HEK293 (cell line): ENCODE results near the gene FSCN2.
"Not testable (repeated sequence)": the region's sequence is repeated elsewhere in the genome, so short reads cannot be mapped to it uniquely, and the experiment has no call there.

ENCODE experiments used
- CTCF ChIA-PET: fragments of 350-600 bp; formaldehyde crosslinking; extraction: SDS; loops from one replicate; lab custom pipeline; 2021; ENCODE audit warnings: antibody characterized with exemption; lab: Yijun Ruan, JAX
- POLR2A ChIA-PET: fragments of 300-600 bp; formaldehyde crosslinking; extraction: SDS; loops from one replicate; lab custom pipeline; 2020; ENCODE audit warnings: antibody characterized with exemption, inconsistent platforms; lab: Yijun Ruan, JAX
- H3K27ac ChIP-seq: fragments of 200-500 bp; sonication (Bioruptor generic); 2 replicates; pipeline ENCODE4 v1.5.1; 2014; ENCODE audit warnings: low read depth, low read length, control low read depth, inconsistent platforms; ENCODE audit errors: extremely low read depth
- H3K36me3 ChIP-seq, 2 experiments: fragments of 200-500 bp in 1 of 2; sonication (Bioruptor generic) in 1 of 2; 1 replicate in 1 of 2; 2 replicates in 1 of 2; pipeline ENCODE4 v1.5.1; 2014 to 2017; ENCODE audit warnings: inconsistent platforms in 2 of 2, low read length in 2 of 2; ENCODE audit not compliant: control insufficient read depth in 2 of 2, insufficient read depth in 1 of 2
- H3K4me1 ChIP-seq: fragments of 200-500 bp; sonication (Bioruptor generic); 2 replicates; pipeline ENCODE4 v1.5.1; 2014; ENCODE audit warnings: mild to moderate bottlenecking, low read length, inconsistent platforms; ENCODE audit not compliant: control insufficient read depth, insufficient read depth
- H3K4me3 ChIP-seq: 2 replicates; pipeline ENCODE4 v1.5.1; 2011; ENCODE audit warnings: low read depth, mild to moderate bottlenecking, control low read depth, low read length, moderate library complexity
- H3K9me3 ChIP-seq: fragments of 200-500 bp; sonication (Bioruptor generic); 2 replicates; pipeline ENCODE4 v1.5.1; 2014; ENCODE audit warnings: low read depth, low read length, inconsistent platforms; ENCODE audit not compliant: control insufficient read depth, insufficient read depth
- HOXD13 ChIP-seq: sonication (generic); formaldehyde crosslinking; IDR thresholded peaks from 2 replicates; pipeline ENCODE4 v1.8.0; 2022; ENCODE audit warnings: missing genetic modification reagents, borderline replicate concordance
- ZNF10 ChIP-seq: fragments of 450-650 bp; formaldehyde crosslinking; IDR thresholded peaks from 2 replicates; pipeline ENCODE4 v1.5.1; 2017; ENCODE audit warnings: missing biosample characterization, missing genetic modification characterization
- ZNF157 ChIP-seq: fragments of 450-650 bp; formaldehyde crosslinking; IDR thresholded peaks from 2 replicates; pipeline ENCODE4 v1.5.1; 2016; ENCODE audit warnings: missing biosample characterization, missing genetic modification characterization
- ZNF2 ChIP-seq: fragments of 450-650 bp; formaldehyde crosslinking; IDR thresholded peaks from 2 replicates; pipeline ENCODE4 v1.5.1; 2016; ENCODE audit warnings: missing biosample characterization, missing genetic modification characterization
- ZNF239 ChIP-seq: fragments of 450-650 bp; formaldehyde crosslinking; IDR thresholded peaks from 2 replicates; pipeline ENCODE4 v1.5.1; 2016; ENCODE audit warnings: missing biosample characterization, missing genetic modification characterization
- ZNF707 ChIP-seq: fragments of 450-650 bp; formaldehyde crosslinking; IDR thresholded peaks from 2 replicates; pipeline ENCODE4 v1.5.1; 2016; ENCODE audit warnings: missing biosample characterization, missing genetic modification characterization
- ZNF777 ChIP-seq: fragments of 450-650 bp; formaldehyde crosslinking; IDR thresholded peaks from 2 replicates; pipeline ENCODE4 v1.5.1; 2017; ENCODE audit warnings: missing biosample characterization, missing genetic modification characterization, borderline replicate concordance
- ZNF791 ChIP-seq: fragments of 450-650 bp; formaldehyde crosslinking; IDR thresholded peaks from 2 replicates; pipeline ENCODE4 v1.5.1; 2016; ENCODE audit warnings: missing biosample characterization, missing genetic modification characterization
- TF ChIP-seq, protein P1 (sequence below): fragments of 450-650 bp; IDR thresholded peaks from 2 replicates; pipeline ENCODE4 v1.5.1; 2018; ENCODE audit warnings: missing biosample characterization, missing genetic modification characterization
- TF ChIP-seq, protein P2 (sequence below): fragments of 450-650 bp; formaldehyde crosslinking; optimal IDR thresholded peaks from 2 replicates; pipeline ENCODE3; 2016; ENCODE audit warnings: missing biosample characterization, mild to moderate bottlenecking, missing genetic modification characterization
- TF ChIP-seq, protein P3 (sequence below): fragments of 450-650 bp; formaldehyde crosslinking; IDR thresholded peaks from 2 replicates; pipeline ENCODE4 v1.5.1; 2016; ENCODE audit warnings: missing biosample characterization, missing genetic modification characterization
- TF ChIP-seq, protein P4 (sequence below): fragments of 450-650 bp; formaldehyde crosslinking; IDR thresholded peaks from 2 replicates; pipeline ENCODE4 v1.5.1; 2016; ENCODE audit warnings: missing biosample characterization, missing genetic modification characterization, borderline replicate concordance

Gene FSCN2

DNA sequence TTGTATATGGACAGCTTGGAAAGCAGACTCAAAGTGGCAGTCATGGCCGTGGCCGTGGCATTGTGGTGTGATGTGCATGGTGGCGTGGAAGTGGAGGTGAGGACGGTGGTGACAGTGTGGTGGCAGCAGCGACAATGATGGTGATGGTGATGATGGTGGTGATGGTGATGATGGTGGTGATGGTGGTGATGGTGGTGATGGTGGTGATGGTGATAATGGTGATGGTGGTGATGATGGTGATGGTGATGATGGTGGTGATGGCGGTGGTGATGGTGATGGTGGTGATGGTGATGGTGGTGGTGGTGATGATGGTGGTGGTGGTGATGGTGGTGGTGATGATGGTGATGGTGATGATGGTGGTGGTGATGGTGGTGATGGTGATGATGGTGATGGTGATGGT is 2.8 kb downstream of the FSCN2 start:
- H3K36me3 ChIP-seq, H3K4me3 ChIP-seq, CTCF ChIA-PET, H3K4me1 ChIP-seq, H3K9me3 ChIP-seq, H3K27ac ChIP-seq: not testable (repeated sequence)
- POLR2A ChIA-PET: interaction anchor here (1.0 to 1.3 kb wide), 2 partner anchors 10 to 13 kb away, joined by 3 to 5 read pairs; no protein-coding TSS in a partner anchor
- TF ChIP-seq ZNF10 (peak; percentile 60; the same call in 1 of the 2 replicates), HOXD13 (CRISPR knock-in tag) (0 out of 2 replicates have a peak, but pooled peaks have one; percentile 33)
- TF ChIP-seq, protein P1, sequence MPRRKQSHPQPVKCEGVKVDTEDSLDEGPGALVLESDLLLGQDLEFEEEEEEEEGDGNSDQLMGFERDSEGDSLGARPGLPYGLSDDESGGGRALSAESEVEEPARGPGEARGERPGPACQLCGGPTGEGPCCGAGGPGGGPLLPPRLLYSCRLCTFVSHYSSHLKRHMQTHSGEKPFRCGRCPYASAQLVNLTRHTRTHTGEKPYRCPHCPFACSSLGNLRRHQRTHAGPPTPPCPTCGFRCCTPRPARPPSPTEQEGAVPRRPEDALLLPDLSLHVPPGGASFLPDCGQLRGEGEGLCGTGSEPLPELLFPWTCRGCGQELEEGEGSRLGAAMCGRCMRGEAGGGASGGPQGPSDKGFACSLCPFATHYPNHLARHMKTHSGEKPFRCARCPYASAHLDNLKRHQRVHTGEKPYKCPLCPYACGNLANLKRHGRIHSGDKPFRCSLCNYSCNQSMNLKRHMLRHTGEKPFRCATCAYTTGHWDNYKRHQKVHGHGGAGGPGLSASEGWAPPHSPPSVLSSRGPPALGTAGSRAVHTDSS (tag by site-specific recombination): peak; percentile 2; the same call in 1 of the 2 replicates

DNA sequence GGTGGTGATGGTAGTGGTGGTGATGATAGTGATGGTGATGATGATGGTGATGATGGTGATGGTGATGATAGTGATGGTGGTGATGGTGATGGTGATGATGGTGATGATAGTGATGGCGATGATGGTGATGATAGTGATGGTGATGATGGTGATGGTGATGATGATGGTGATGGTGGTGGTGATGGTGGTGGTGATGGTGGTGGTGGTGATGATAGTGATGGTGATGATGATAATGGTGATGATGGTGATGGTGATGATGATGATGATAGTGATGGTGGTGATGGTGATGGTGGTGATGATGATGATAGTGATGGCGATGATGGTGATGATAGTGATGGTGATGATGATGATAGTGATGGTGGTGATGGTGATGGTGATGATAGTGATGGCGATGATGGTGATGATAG is 3.8 kb downstream of the FSCN2 start:
- H3K4me1 ChIP-seq, POLR2A ChIA-PET, H3K4me3 ChIP-seq, H3K9me3 ChIP-seq, H3K27ac ChIP-seq, CTCF ChIA-PET, H3K36me3 ChIP-seq: not testable (repeated sequence)
- TF ChIP-seq, protein P2, sequence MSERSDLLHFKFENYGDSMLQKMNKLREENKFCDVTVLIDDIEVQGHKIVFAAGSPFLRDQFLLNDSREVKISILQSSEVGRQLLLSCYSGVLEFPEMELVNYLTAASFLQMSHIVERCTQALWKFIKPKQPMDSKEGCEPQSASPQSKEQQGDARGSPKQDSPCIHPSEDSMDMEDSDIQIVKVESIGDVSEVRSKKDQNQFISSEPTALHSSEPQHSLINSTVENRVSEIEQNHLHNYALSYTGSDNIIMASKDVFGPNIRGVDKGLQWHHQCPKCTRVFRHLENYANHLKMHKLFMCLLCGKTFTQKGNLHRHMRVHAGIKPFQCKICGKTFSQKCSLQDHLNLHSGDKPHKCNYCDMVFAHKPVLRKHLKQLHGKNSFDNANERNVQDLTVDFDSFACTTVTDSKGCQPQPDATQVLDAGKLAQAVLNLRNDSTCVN: peak; percentile 5
- TF ChIP-seq HOXD13 (CRISPR knock-in tag) (peak; percentile 32; the same call in 1 of the 2 replicates), ZNF239 (tag by site-specific recombination) (peak; percentile 70; the same call in 1 of the 2 replicates), ZNF791 (tag by site-specific recombination) (peak; percentile 27; the same call in 1 of the 2 replicates), ZNF777 (tag by site-specific recombination) (0 out of 2 replicates have a peak, but pooled peaks have one; percentile 27), ZNF2 (tag by site-specific recombination) (0 out of 2 replicates have a peak, but pooled peaks have one; percentile 31), ZNF157 (tag by site-specific recombination) (0 out of 2 replicates have a peak, but pooled peaks have one; percentile 56), ZNF707 (tag by site-specific recombination) (peak; percentile 40; the same call in 1 of the 2 replicates)
- TF ChIP-seq, protein P3, sequence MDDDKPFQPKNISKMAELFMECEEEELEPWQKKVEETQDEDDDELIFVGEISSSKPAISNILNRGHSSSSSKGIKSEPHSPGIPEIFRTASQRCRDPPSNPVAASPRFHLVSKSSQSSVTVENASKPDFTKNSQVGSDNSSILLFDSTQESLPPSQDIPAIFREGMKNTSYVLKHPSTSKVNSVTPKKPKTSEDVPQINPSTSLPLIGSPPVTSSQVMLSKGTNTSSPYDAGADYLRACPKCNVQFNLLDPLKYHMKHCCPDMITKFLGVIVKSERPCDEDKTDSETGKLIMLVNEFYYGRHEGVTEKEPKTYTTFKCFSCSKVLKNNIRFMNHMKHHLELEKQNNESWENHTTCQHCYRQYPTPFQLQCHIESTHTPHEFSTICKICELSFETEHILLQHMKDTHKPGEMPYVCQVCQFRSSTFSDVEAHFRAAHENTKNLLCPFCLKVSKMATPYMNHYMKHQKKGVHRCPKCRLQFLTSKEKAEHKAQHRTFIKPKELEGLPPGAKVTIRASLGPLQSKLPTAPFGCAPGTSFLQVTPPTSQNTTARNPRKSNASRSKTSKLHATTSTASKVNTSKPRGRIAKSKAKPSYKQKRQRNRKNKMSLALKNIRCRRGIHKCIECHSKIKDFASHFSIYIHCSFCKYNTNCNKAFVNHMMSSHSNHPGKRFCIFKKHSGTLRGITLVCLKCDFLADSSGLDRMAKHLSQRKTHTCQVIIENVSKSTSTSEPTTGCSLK (tag by site-specific recombination): 0 out of 2 replicates have a peak, but pooled peaks have one; percentile 47
- TF ChIP-seq, protein P1 (tag by site-specific recombination): peak; percentile 94
- TF ChIP-seq, protein P4, sequence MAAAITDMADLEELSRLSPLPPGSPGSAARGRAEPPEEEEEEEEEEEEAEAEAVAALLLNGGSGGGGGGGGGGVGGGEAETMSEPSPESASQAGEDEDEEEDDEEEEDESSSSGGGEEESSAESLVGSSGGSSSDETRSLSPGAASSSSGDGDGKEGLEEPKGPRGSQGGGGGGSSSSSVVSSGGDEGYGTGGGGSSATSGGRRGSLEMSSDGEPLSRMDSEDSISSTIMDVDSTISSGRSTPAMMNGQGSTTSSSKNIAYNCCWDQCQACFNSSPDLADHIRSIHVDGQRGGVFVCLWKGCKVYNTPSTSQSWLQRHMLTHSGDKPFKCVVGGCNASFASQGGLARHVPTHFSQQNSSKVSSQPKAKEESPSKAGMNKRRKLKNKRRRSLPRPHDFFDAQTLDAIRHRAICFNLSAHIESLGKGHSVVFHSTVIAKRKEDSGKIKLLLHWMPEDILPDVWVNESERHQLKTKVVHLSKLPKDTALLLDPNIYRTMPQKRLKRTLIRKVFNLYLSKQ (tag by site-specific recombination): 0 out of 2 replicates have a peak, but pooled peaks have one; percentile 24
